Transverse colon (tissue), 4 donors: ENCODE measurements around the gene ABLIM2. TPM values are rescaled to one million over a fixed set of nuclear protein-coding genes. Genes with fewer than 3 reads are reported as not detected.

ENCODE experiments used
- DNase-seq: peaks from one replicate; pipeline ENCODE4 v3.0.0-alpha.2; 2019
- H3K27ac ChIP-seq, 4 donors: fragments of 200-600 bp; sonication (generic); 2 replicates each; pipeline ENCODE4 v1.5.1; 2016 to 2018; ENCODE audit warnings: inconsistent platforms in 4 of 4
- H3K27me3 ChIP-seq: fragments of 200-600 bp; sonication (generic); 2 replicates; pipeline ENCODE4 v1.5.1; 2017; ENCODE audit warnings: inconsistent platforms
- H3K36me3 ChIP-seq, 4 donors: fragments of 200-600 bp; sonication (generic); 2 replicates each; pipeline ENCODE4 v1.5.1; 2017 to 2019; ENCODE audit warnings: inconsistent platforms in 4 of 4
- H3K4me1 ChIP-seq, 4 donors: fragments of 200-600 bp; sonication (generic); 2 replicates each; pipeline ENCODE4 v1.5.1; 2017 to 2020; ENCODE audit warnings: inconsistent platforms in 4 of 4
- H3K4me3 ChIP-seq, 4 donors: fragments of 200-600 bp; sonication (generic); 1 replicate in 1 of 4; 2 replicates in 3 of 4; pipeline versions ENCODE4 v1.5.1 to v1.6.1; 2017 to 2019; ENCODE audit warnings: inconsistent platforms in 4 of 4
- H3K9me3 ChIP-seq, 2 donors: fragments of 200-600 bp; sonication (generic); 2 replicates each; pipeline ENCODE4 v1.5.1; 2017 to 2019; ENCODE audit warnings: inconsistent platforms in 2 of 2
- EP300 ChIP-seq: sonication (generic); formaldehyde crosslinking; IDR thresholded peaks from one replicate; pipeline ENCODE4 v1.6.1; 2017; ENCODE audit warnings: antibody characterized with exemption, low read depth
- POLR2A ChIP-seq: fragments of 450-650 bp; IDR thresholded peaks from one replicate; pipeline ENCODE4 v1.6.1; 2016; ENCODE audit warnings: antibody characterized with exemption, mild to moderate bottlenecking, moderate library complexity
- POLR2AphosphoS5 ChIP-seq, 3 donors: sonication (generic); formaldehyde crosslinking; IDR thresholded peaks; one replicate each; pipeline ENCODE4 v1.6.1; 2016; ENCODE audit warnings: antibody characterized with exemption in 3 of 3
- WGBS, 2 donors: methylation state at CpG; one replicate each; pipeline ENCODE4 v1.1.5; 2018; ENCODE audit warnings: low coverage in 1 of 2; 5-methylcytosine and 5-hydroxymethylcytosine counted together
- in situ Hi-C, 4 donors: fragments of 200-750 bp; cut with MboI; loops; one replicate each; pipeline versions ENCODE4 v1.15.0 to v1.15.1; 2017; ENCODE audit warnings: low sequenced_read_pairs in 3 of 4, low pct_ligation_motif_present in 1 of 4, low pct_unique_long_range_greater_than_20kb in 1 of 4
- intact Hi-C: fragments of 100-400 bp; cut with DNase I; formaldehyde crosslinking; loops from one replicate; pipeline ENCODE4 v1.15.1; 2023; ENCODE audit warnings: low total_unique reads
- total RNA-seq, 4 donors: library from RNA; depleted of rRNA; stranded (reverse); fragments of >200 nt; gene quantifications; one replicate each; pipeline ENCODE4 v1.1.0, GENCODE V29; 2016
- TF ChIP-seq, protein P1 (sequence below), 5 experiments: fragments of 200-600 bp in 3 of 5; fragments of 450-650 bp in 2 of 5; sonication (generic) in 3 of 5; IDR thresholded peaks; 1 replicate in 2 of 5; 2 replicates in 3 of 5; pipeline ENCODE4 v1.5.1; 2016 to 2017; ENCODE audit warnings: antibody characterized with exemption in 5 of 5, inconsistent platforms in 3 of 5, mild to moderate bottlenecking in 2 of 5, moderate library complexity in 1 of 5

The ABLIM2 gene
- total RNA-seq, 4 donors from 2014 or later, result 3.2 to 58.4 (median 14.2) TPM

DNA sequence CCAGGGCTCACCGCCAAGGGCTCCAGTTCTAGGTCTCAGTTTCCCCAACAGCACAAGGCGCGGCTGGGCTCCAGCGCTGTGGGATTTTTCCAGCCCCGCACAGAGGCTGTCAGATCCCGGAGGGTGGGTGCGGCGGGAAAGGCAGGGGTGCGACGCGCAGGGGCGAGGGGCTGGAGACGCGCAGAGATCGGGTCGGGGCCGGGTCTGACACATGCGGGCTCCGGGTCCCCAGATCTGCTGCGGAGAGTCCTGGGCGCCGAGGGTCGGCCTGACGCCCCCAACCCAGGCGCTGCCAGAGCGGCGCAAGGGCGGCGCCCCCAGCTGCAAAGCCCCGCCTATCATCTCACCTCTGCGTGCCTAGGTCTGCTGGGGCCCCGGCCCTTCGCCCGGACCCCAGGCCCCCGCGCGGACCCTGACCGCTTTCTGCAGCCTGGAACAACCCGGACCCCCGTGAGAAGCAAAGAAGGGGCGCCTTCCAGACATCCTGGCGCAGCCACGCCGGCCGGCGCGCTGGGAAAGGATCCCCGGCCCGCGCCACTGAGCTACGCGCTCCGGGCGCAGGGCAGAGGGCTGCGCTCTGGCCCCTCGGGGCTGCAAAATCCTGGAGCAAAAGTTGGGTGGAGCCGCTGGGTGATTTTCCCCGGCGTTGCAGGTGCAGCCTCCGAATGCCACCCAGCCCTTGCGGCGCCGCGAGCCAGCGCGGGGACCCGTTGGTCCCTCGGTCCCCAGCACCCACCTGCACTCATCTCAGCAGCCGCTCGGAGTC, 486 bp downstream of the ABLIM2 start:
- Histone ChIP-seq H3K4me3 (peak overlapping the region; percentile 26 to 91 (median 72)), H3K27me3 (peaks cover 10% of the 10 kb centered on the region), H3K4me1 (peaks cover 12 to 24% (median 21%) of the 10 kb centered on the region in 4 donors), H3K9me3 (no peaks in the 10 kb centered on the region), H3K36me3 (no peaks in the 10 kb centered on the region), H3K27ac (peak overlapping the region in 3 of 4 donors; percentile 46 to 76 (median 54))
- no peak for TF ChIP-seq POLR2A
- TF ChIP-seq, protein P1, sequence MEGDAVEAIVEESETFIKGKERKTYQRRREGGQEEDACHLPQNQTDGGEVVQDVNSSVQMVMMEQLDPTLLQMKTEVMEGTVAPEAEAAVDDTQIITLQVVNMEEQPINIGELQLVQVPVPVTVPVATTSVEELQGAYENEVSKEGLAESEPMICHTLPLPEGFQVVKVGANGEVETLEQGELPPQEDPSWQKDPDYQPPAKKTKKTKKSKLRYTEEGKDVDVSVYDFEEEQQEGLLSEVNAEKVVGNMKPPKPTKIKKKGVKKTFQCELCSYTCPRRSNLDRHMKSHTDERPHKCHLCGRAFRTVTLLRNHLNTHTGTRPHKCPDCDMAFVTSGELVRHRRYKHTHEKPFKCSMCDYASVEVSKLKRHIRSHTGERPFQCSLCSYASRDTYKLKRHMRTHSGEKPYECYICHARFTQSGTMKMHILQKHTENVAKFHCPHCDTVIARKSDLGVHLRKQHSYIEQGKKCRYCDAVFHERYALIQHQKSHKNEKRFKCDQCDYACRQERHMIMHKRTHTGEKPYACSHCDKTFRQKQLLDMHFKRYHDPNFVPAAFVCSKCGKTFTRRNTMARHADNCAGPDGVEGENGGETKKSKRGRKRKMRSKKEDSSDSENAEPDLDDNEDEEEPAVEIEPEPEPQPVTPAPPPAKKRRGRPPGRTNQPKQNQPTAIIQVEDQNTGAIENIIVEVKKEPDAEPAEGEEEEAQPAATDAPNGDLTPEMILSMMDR (IDR thresholded peaks at IDR 0.05), result peak in 1 of 5 experiments; percentile 7
- WGBS, 2 donors, result 3% methylated on average over 36 of the region's 70 CpGs; no CpG with 5 or more reads in 1 of the 2 donors
- intact Hi-C loops (no loop called here), in situ Hi-C loops (loop anchor here in 1 of 4 donors (25.0 kb wide), 1 partner anchor 254 kb away; no protein-coding TSS in a partner anchor)
- peak; percentile 16 for DNase-seq

DNA sequence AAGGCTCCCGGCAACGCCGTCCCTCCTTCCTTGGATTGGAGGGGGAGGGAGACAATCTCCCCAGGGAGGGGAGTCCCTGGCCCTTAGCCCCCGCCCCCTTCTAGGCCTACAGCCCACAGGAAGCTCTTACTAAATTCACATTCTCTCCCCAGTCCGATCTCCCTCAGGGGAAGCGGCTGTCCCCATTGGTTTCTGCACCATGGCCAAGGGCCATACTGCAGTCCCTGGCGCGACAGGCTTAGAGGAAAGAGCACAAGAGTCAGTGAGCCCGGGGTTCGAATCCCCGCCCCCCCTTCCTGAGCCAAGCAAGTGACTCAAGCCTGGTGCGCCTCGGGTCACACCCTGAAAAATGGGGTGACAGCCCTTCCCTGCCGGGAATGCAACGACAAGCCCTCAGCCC, 1.1 kb downstream of the ABLIM2 start:
- no peak for DNase-seq
- Histone ChIP-seq H3K36me3 (no peaks in the 10 kb centered on the region), H3K4me3 (peak overlapping the region in 3 of 4 donors; percentile 58 to 91 (median 87)), H3K9me3 (no peaks in the 10 kb centered on the region), H3K27me3 (peaks cover 10% of the 10 kb centered on the region), H3K4me1 (peaks cover 12 to 24% (median 21%) of the 10 kb centered on the region in 4 donors), H3K27ac (no peak overlapping the region)
- intact Hi-C loops, result no loop called here
- TF ChIP-seq POLR2A, result no peak
- TF ChIP-seq, protein P1 (IDR thresholded peaks at IDR 0.05), result no peak
- TF ChIP-seq POLR2AphosphoS5 (IDR thresholded peaks at IDR 0.05), result no peak
- TF ChIP-seq EP300, result no peak
- in situ Hi-C loops, result loop anchor here in 1 of 4 donors (25.0 kb wide), 1 partner anchor 255 kb away; no protein-coding TSS in a partner anchor
- WGBS, 2 donors, result 56% methylated on average over 11 of the region's 15 CpGs; no CpG with 5 or more reads in 1 of the 2 donors

DNA sequence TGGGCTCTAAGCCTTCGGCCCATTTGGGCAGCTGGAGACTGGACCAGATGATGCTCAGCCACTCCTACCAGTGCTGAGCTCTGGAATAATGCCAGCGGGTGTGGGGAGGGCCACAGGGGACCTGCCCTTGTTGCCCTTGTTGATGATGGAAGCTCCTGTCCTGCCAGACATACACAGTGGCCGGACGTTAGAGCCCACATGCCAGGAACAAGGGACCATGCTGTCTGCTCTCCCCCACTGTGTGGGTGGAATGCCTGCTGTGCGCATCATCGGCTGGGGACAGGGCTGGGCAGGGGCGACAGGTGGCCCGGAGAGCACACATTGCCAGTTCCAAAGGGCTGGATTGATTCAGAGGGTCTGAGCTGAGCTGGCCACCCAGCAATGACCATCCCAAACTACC, 2.0 kb downstream of the ABLIM2 start:
- peaks cover 12 to 24% (median 21%) of the 10 kb centered on the region in 4 donors for H3K4me1 ChIP-seq
- no peaks in the 10 kb centered on the region for H3K36me3 ChIP-seq
- TF ChIP-seq EP300 (no peak), POLR2A (no peak), POLR2AphosphoS5 (IDR thresholded peaks at IDR 0.05) (no peak)
- TF ChIP-seq, protein P1 (IDR thresholded peaks at IDR 0.05), result no peak
- in situ Hi-C loops (loop anchor here in 1 of 4 donors (25.0 kb wide), 1 partner anchor 256 kb away; no protein-coding TSS in a partner anchor), intact Hi-C loops (no loop called here)
- WGBS, 2 donors, result 76% methylated on average over 7 of the region's 8 CpGs; no CpG with 5 or more reads in 1 of the 2 donors
- no peak overlapping the region for H3K4me3 ChIP-seq
- H3K27me3 ChIP-seq, result peaks cover 10% of the 10 kb centered on the region
- H3K27ac ChIP-seq, result no peak overlapping the region
- H3K9me3 ChIP-seq, result no peaks in the 10 kb centered on the region
- DNase-seq, result no peak

DNA sequence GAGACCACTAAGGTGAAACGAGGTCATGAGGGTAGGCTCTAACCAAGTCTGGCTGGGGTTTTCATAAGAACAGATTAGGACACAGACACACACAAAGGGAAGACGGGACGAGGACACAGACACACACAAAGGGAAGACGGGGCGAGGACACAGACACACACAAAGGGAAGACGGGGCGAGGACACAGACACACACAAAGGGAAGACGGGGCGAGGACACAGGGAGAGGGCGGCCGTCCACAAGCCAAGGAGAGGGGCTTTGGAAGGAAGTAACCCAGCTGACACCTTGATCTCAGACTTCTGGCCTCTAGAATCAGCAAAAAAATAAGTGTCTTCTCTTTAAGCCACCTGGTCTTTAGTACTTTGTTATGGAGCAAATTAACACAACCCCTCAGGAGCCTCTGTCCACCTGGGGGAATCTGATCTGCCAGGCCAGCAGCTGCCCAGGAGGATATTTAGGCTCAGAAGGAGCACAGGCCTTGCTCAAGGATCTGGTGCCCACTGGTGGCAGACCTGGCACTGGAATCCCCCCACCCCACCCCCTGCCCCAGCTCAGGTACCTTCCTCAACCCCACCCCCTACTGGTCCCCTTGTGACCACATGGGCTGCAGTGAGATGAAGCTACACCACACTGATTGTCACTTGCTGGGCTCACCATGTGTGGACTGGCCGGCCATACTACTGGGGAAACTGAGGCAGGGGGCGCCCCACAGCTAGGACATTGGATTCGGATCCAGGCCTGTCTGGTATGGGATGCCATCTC, 2.8 kb downstream of the ABLIM2 start:
- WGBS, 2 donors, result 92% methylated on average over 6 to 13 of the region's 14 CpGs
- intact Hi-C loops, result no loop called here
- H3K36me3 ChIP-seq, result no peaks in the 10 kb centered on the region
- no peak overlapping the region for H3K4me3 ChIP-seq
- in situ Hi-C loops, result loop anchor here in 1 of 4 donors (25.0 kb wide), 1 partner anchor 256 kb away; no protein-coding TSS in a partner anchor
- peaks cover 10% of the 10 kb centered on the region for H3K27me3 ChIP-seq
- DNase-seq, result no peak
- TF ChIP-seq POLR2A, result no peak
- TF ChIP-seq POLR2AphosphoS5 (IDR thresholded peaks at IDR 0.05), result no peak
- no peak for TF ChIP-seq EP300
- TF ChIP-seq, protein P1 (IDR thresholded peaks at IDR 0.05), result no peak
- H3K4me1 ChIP-seq, result peaks cover 12 to 24% (median 21%) of the 10 kb centered on the region in 4 donors
- no peak overlapping the region for H3K27ac ChIP-seq
- no peaks in the 10 kb centered on the region for H3K9me3 ChIP-seq
